ENCODE measurements around the gene NFYC.
"Not testable (repeated sequence)": the region's sequence is repeated elsewhere in the genome, so short reads cannot be mapped to it uniquely, and the experiment has no call there.

The NFYC gene

DNA sequence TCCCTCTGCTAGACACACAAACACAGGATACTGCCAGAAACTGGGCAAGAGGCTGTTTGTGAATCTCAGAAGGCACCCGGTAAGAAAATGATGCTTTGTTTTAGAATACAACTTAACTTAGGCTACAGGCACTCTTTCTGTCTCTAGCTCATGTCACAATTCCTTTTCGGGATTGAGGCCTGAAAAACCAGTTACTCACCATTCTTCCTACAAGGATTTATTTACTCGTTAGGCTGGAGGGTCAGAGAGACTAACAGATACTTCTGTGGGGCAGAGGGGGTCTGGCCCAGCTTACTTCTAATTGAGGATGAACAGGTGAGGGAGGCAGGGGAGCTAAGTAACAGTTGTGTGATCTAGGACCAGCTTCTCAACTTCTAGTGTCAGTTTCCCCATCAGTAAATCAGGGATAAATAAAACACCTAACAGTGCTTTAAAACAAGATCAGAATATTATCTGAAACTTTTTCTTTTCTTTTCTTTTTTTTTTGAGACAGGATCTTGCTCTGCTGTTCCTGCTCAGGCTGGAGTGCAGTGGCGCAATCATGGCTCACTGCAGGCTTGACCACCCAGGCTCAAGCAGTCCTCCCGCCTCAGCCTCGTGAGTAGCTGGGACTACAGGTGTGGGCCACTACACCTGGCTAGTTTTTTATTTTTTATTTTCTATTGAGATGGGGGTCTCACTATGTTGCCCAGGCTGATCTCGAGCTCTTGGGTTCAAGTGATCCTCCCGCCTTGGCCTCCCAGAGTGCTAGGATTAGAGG is 31.9 kb downstream of the NFYC start:
- TF ChIP-seq, protein P1, sequence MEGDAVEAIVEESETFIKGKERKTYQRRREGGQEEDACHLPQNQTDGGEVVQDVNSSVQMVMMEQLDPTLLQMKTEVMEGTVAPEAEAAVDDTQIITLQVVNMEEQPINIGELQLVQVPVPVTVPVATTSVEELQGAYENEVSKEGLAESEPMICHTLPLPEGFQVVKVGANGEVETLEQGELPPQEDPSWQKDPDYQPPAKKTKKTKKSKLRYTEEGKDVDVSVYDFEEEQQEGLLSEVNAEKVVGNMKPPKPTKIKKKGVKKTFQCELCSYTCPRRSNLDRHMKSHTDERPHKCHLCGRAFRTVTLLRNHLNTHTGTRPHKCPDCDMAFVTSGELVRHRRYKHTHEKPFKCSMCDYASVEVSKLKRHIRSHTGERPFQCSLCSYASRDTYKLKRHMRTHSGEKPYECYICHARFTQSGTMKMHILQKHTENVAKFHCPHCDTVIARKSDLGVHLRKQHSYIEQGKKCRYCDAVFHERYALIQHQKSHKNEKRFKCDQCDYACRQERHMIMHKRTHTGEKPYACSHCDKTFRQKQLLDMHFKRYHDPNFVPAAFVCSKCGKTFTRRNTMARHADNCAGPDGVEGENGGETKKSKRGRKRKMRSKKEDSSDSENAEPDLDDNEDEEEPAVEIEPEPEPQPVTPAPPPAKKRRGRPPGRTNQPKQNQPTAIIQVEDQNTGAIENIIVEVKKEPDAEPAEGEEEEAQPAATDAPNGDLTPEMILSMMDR (IDR thresholded peaks at IDR 0.05; ENCODE audit: control extremely low read depth, extremely low read depth, low read depth, missing control alignments): no peak
- ChIA-PET POLR2A (no interaction called here), CTCF (interaction anchor here (0.7 to 4.3 kb wide), 12 partner anchors 9 to 93 kb away, joined by 3 to 19 read pairs (median 4); partner anchors contain the start of gene NFYC)
- DNase-seq (ENCODE audit: extremely low spot score): no peak

DNA sequence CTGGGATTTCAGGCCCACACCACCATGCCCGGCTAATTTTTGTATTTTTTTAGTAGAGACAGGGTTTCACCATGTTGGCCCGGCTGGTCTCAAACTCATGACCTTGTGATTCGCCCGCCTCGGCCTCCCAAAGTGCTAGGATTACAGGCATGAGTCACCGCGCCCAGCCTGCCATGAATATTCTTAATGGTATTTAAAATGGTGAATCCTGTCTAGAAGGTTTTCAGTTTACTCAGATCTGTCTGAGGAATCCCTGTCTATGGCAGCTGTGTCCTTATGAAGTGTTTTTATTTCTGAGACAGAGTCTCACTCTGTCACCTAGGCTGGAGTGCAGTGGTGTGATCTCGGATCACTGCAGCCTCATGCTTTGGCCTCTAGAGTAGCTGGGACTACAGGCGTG is 36.2 kb downstream of the NFYC start:
- POLR2A ChIA-PET; DNase-seq (ENCODE audit: extremely low spot score): not testable (repeated sequence)
- CTCF ChIA-PET: interaction anchor here (5.8 kb wide), 1 partner anchor 11 kb away, joined by 36 read pairs; no protein-coding TSS in a partner anchor

DNA sequence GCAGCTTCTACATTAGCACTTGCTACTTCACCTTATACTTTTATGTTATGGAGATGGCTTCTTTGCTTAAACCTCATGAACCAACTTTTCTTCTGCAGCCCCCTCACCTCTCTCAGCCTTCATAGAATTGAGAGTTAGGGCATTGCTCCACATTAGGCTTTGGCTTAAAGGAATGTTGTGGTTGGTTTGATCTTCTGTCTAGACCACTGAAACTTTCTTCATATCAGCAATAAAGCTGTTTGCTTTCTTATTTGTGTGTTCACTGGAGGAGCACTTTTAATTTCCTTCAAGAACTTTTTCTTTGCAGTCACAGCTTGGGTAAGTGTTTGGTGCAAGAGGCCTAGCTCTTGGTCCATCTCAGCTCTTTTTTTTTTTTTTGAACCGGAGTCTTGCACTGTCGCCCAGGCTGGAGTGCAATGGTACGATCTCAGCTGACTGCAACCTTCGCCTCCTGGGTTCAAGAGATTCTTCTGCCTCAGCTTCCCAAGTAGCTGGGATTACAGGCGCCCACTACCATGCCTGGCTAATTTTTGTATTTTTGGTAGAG is 37.9 kb downstream of the NFYC start:
- POLR2A ChIA-PET: interaction anchor here (0.6 kb wide), 2 partner anchors 78 to 182 kb away, joined by 3 read pairs; no protein-coding TSS in a partner anchor
- CTCF ChIA-PET: interaction anchor here (0.6 to 5.8 kb wide), 10 partner anchors 11 to 124 kb away, joined by 3 to 36 read pairs (median 3); no protein-coding TSS in a partner anchor
- DNase-seq (ENCODE audit: extremely low spot score): not testable (repeated sequence)

DNA sequence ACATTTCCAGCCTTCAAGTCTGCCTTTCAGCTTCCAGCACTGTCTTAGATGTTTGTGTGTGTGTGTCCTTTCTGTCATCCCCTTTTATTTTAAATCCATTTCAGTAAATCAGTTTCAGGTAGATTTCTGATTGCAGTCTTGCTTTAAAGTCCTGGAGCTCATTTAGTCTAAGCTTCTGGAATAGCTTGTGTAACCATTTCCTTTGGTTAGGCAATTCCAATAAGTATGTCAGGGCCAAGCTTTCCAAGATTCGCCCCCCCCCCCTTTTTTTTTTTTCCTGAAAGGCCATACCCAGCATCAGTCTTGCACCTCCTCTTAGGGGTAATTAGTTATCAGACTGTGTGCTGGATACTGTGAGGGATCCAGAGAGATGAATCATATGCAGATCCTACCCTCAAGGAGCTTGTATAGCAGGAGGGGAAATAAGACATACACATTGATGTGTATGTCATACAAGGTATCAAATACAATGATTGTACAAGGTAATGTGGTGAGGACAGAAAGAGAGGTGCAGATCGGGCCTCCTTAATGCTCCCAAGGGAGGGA is 41.3 kb downstream of the NFYC start:
- TF ChIP-seq, protein P1 (IDR thresholded peaks at IDR 0.05; ENCODE audit: control extremely low read depth, extremely low read depth, low read depth, missing control alignments): no peak
- ChIA-PET CTCF (interaction anchor here (1.0 to 2.7 kb wide), 6 partner anchors 9 to 43 kb away, joined by 3 to 19 read pairs (median 10); partner anchors contain the start of gene NFYC), POLR2A (interaction anchor here (0.7 kb wide), 1 partner anchor 32 kb away, joined by 9 read pairs; no protein-coding TSS in a partner anchor)
- DNase-seq (ENCODE audit: extremely low spot score): no peak

DNA sequence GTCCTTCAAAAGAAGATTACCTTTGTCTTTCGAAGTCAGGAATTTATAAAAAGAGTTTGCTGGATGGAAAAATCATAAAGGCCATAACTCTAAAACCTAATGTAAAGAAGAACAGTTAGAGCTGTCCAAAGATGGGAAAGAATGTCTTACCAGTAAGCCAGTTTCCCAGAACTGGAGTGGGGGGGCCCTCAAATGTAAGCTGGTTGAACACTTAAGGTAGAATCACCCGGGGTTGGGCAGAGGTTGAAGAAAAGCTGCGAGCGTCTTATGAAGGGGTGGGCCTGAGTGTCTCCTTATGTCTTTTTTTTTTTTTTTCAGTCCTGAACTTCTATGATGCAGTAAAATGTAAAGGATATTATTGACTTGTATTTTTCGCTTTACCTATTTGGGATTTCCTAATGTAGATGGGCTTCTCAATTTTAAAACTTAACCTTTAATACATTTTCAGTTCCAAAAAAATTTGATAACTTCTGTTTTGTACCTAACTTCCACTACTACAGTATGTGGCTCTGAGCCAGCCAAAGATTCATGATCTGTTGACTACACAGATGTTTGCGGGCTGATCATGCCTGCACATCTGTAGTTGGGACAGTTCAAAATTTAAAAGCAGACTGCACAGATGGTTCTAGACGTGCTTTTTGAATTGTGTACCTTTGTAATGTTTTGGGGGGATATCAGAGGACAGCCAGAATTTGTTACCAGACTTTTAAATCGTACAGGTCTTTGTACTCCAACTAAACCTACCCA is 43.6 kb downstream of the NFYC start:
- TF ChIP-seq, protein P1 (IDR thresholded peaks at IDR 0.05; ENCODE audit: control extremely low read depth, extremely low read depth, low read depth, missing control alignments): no peak
- CTCF ChIA-PET: interaction anchor here (1.2 to 2.7 kb wide), 3 partner anchors 11 to 39 kb away, joined by 3 to 19 read pairs (median 4); no protein-coding TSS in a partner anchor
- POLR2A ChIA-PET: no interaction called here
- DNase-seq (ENCODE audit: extremely low spot score): no peak

DNA sequence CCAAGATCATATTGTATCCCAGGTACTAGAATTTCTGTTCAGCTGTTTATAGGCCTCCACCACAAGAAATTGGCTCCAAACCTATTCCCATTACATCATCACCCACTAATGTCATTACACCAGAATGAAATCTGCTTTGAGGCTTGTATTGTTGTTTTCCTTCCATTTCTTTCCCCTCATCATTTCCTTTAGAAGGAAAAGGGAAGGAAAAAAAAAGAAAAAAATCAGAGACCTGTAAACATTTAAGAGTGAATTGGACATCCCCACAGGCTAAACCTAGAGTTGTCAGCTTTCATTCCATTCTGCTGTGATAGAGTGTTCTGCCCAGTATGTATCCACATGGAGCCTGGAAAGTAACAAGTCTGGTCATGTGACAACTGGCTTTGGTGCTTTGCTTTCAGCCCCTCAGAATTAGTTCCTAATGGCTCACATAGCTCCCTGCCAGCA is 44.6 kb downstream of the NFYC start:
- ChIA-PET POLR2A (no interaction called here), CTCF (no interaction called here)
- DNase-seq (ENCODE audit: extremely low spot score): no peak
- TF ChIP-seq, protein P1 (IDR thresholded peaks at IDR 0.05; ENCODE audit: control extremely low read depth, extremely low read depth, low read depth, missing control alignments): no peak

DNA sequence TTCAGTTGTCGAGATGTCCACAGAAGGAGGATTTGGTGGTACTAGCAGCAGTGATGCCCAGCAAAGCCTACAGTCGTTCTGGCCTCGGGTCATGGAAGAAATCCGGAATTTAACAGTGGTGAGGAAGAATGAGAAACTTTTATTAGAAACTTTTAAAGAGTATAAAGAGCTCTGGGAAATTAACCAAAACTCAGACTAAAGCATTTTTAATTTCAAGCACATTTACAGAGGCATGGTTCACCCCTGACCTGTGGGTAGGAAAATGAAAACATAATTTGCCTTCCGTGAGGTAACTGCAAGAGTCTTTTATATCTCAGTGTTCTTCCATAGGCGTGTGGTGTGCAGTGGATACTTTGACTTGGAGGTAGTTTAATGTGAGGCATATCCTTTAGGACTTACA is 47.3 kb downstream of the NFYC start:
- POLR2A ChIA-PET: interaction anchor here (0.6 kb wide), 1 partner anchor 15 kb away, joined by 3 read pairs; no protein-coding TSS in a partner anchor
- no peak for DNase-seq (ENCODE audit: extremely low spot score)
- CTCF ChIA-PET: interaction anchor here (1.4 to 4.8 kb wide), 3 partner anchors 16 to 214 kb away, joined by 4 to 19 read pairs (median 5); no protein-coding TSS in a partner anchor
- TF ChIP-seq, protein P1 (IDR thresholded peaks at IDR 0.05; ENCODE audit: control extremely low read depth, extremely low read depth, low read depth, missing control alignments): no peak

Measured in GM10248 (cell line).